NOMO-1 treated with DMSO at 0.1 percent for 48 hours (cell line): Measurements from ENCODE around the gene DUSP21.
"Not testable (repeated sequence)": the region's sequence is repeated elsewhere in the genome, so short reads cannot be mapped to it uniquely, and the experiment has no call there.

Experiments
- DNase-seq: peaks from one replicate; lab custom pipeline; 2025; ENCODE audit not compliant: unreplicated experiment; lab: John Stamatoyannopoulos, UW

The DUSP21 gene

DNA sequence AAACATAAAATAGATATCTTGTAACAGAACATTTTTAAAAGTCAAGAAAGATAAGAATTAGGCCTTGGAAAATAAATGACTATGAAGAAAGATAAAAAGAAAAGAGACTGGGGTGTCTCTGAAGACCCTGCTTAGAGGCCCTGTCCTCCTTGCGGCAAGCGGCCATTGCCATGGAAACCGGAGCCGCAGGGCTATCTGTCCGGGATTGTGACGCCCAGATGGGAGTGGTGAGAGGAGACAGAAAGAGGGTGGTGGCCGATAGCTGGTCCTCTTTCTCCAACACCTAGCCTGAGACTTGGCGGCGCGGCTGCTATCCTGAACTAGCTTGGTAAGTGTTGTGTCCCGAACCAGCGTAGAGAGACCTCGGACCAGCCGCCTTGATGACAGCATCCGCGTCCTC lies at the start of gene DUSP21:
TSS of gene DUSP21 (plus strand) at position 269 of the 400 bp plus-strand sequence. CDS start at position 381, 112 bp downstream.
- DNase-seq: no peak

DNA sequence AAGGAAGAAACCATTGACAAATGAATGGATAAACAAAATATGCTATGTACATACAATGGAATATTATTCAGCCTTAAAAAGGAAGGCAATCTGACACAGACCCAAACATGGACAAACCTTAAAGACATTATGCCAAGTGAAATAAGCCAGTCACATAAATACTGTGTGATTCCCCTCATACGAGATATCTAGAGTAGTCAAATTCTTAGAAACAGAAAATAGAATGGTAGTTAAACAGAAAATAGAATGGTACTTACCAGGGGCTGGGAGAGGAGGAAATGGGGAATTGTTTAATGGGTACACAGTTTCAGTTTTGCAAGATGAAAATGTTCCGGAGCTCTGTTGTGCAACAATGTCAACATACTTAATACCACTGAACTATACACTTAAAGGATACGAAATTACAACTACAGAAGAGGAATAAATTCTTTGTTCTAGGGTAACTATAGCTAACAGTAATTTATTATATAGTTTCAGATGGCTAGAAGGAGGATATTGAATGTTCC lies 47.8 kb upstream of the DUSP21 start:
- peak; percentile 80 for DNase-seq

DNA sequence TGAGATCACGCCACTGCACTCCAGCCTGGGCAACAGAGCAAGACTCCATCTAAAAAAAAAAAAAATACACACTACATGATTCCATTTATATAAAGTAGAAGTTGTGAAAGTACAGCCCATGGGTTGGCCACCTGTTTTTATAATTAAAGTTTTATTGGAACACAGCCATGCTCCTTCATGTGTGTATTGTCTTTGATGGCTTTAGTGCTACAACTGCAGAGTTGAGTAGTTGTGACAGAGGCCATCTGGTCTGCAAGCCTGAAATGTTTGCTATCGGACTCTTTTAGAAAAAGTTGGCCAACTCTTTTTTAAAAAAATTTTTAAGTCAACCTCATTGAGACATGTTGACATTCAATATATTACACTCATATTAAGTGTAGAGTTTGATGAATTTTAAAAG lies 41.2 kb upstream of the DUSP21 start:
- no peak for DNase-seq

DNA sequence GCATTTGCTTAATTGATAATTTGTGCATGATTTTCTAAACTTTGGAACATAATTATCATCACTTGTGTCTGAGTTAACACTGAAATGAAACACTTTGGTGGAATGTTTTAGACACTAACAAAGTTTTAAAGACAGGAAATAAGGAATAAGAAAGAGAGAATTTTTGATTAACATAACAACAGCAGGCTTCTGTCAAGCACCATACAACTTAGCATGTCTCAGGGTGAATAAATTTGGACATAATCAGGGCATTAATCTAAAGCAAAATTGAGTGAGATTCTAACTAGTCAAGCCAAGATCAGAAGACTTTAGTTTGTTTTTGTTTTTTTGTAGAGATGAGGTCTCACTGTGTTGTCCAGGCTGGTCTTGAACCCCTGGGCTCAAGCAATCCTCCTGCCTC lies 28.1 kb upstream of the DUSP21 start:
- DNase-seq: no peak

DNA sequence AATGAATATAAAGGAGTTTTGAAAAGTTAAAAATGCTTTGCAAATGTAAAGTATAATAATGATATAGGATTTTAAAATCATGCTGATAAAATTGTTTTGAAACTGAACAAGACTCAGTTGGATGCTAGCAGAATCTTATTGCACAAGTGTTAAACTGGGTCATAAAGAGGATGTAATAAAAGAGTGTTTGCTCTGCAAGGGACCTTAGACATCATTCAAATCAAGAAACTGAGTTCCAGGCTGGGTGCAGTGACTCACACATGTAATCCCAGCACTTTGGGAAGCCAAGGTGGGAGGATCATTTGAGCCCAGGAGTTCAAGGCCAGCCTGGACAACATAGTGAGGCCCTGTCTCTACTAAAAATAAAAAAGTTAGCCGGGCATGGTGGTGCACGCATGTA lies 27.5 kb upstream of the DUSP21 start:
- no peak for DNase-seq

DNA sequence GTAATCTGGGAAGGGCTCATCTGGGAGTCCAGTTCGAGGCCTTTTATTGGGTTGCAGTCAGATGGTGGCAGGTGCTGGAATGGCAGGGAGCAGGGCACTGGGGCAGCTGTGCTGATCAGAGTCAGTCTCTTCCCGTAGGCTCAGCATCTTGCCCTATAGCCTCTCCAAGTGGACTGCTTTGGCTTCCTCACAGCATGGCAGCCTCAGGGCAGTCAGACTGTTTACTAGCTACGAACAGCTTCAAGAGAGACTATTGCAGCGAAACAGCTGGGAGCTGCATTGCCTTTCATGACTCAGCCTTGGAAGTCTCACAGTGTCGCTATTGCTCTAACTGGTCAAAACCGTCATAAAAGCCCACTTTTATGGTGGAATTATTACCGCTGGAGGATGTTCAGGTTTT lies 26.8 kb upstream of the DUSP21 start:
- no peak for DNase-seq

DNA sequence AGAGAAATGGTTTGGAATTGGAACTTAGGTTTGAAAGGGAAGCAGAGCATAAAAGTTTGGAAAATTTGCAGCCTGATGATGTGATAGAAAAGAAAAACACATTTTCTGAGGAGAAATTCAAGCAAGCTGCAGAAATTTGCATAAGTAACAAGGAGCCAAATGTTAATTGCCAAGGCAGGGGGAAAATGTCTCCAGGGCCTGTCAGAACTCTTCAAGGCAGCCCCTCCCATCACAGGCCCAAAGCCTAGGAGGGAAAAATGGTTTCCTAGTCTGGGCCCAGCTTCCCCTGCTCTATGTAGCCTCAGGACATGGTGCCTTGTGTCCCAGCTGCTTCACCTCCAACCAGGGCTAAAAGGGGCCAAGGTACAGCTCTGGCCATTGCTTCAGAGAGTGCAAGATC lies 21.2 kb upstream of the DUSP21 start:
- DNase-seq: no peak

DNA sequence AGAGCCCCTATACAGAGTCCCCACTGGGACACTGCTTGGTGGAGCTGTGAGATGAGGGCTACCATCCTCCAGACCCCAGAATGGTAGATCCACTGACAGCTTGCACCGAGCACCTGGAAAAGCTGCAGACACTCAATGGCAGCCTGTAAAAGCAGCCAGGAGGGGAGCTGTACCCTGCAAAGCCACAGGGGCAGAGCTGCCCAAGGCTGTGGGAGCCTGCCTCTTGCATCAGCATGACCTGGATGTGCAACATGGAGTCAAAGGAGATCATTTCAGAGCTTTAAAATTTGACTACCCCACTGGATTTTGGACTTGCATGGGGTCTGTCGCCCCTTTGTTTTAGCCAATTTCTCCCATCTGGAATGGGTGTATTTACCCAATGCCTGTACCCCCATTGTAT lies 20.6 kb upstream of the DUSP21 start:
- not testable (repeated sequence) for DNase-seq

DNA sequence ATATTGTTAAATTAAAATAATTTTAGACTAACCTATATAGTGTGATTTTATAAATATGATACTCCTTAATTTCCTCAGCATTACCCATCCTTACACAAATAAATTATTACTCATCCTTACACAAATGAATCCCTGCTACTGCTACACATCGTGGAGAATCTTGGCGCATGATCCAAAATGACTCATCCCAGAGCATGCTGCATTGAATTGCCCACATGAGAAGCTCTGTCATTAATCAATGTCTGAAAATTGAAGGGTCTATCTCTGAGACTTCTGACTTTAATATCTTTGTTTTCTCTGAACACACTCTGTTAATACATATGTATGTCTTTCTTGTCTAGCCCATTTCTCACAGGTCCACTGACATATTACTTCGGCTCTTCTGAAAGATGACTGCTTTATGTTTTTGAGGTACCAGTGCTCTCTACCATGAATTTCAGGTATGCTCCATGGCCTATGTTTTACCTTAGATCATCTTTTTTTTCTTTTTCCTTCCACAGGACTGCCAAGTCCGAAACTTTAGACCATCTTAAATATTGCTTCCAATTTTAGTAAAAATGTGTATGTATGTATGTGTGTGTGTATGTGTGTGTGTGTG lies 15.7 kb upstream of the DUSP21 start:
- DNase-seq: no peak

DNA sequence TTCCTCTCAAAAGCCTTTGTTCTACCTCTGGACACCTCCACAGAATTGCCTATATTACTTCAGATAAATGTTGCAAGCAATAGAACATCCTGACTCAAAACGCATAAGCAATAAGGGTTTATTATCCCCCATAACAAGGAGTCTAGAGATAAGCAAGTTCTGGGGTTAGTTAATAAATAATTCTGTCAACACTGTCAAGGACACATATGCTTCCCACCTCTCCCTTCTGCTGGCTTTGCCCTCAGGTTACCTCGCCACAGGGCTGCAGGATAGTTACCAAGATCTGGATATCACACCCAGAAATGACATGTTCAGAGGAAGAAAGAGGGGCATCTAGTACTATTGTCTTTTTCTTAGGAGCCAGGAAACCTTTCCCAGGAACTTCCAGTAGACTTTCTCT lies 14.0 kb upstream of the DUSP21 start:
- no peak for DNase-seq

DNA sequence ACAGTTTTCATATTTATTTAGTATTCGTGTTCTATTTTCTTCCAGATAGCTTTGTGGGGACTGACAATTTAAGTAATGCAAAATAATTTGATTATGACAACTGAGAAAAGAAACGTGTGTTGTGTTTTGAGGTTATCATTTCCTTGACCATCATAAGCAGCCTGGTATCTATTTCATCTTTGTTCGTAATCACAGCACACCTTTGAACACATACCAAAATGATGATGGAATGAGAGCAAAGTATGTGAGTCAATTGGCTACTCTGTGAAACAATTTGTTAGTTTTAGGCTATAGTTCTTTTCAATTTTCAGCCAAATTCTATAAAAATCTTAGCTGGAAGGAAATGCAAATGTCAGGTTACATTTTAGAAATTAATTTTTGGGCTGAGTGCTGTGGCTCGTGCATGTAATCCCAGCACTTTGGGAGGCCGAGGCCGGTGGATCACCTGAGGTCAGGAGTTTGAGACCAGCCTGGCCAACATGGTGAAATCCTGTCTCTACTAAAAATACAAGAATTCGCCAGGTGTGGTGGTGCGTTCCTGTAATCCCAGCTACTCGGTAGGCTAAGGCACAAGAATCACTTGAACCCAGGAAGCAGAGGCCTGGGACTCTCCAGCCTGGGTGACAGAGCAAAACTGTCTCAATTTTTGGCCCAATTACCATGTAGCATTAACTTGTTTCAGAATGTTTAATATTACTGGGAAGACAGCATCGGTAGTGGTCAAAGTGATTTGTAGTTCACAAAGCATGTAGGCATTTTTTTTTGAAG lies 1.1 kb upstream of the DUSP21 start:
- DNase-seq: no peak

DNA sequence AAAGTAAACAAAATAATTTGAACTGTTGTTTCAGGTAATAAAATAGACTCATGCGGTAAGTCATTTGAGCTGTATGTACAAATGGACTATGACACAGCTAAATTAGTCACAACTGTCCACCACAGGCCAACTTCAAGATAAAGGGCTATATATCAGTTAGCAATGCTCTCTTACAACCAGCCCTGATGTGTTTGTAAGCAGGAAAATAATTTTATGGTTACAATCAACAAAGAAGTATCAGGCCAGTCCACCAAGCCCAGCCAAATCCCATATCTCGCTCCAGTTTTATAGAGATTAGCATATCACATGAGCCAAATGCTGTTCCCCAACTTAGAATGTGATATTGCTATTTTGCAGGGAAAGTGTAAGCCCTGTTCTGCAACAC lies 511 bp upstream of the DUSP21 start:
- no peak for DNase-seq

DNA sequence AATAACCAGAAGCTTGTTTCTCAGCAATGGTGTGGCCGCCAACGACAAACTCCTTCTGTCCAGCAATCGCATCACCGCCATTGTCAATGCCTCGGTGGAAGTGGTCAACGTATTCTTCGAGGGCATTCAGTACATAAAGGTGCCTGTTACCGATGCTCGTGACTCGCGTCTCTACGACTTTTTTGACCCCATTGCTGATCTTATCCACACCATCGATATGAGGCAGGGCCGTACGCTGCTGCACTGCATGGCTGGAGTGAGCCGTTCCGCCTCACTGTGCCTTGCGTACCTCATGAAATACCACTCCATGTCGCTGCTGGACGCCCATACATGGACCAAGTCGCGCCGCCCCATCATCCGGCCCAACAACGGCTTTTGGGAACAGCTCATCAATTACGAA lies 383 bp downstream of the DUSP21 start:
- DNase-seq: no peak

DNA sequence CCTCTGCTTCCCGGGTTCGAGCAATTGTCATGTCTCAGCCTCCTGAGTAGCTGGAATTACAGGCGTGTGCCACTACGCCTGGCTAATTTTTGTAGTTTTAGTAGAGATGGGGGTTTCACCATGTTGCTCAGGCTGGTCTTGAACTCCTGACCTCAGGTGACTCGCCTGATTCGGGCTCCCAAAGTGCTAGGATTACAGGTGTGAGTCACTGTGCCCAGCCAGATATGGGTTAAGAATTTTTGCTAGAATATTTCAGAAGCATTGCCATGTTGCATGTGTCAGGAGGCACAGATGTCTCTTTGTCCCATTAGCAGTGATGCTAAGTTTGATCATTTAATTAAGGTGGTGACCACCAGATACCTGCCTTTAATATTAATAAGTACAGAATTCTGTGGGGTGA lies 7.1 kb downstream of the DUSP21 start:
- not testable (repeated sequence) for DNase-seq

DNA sequence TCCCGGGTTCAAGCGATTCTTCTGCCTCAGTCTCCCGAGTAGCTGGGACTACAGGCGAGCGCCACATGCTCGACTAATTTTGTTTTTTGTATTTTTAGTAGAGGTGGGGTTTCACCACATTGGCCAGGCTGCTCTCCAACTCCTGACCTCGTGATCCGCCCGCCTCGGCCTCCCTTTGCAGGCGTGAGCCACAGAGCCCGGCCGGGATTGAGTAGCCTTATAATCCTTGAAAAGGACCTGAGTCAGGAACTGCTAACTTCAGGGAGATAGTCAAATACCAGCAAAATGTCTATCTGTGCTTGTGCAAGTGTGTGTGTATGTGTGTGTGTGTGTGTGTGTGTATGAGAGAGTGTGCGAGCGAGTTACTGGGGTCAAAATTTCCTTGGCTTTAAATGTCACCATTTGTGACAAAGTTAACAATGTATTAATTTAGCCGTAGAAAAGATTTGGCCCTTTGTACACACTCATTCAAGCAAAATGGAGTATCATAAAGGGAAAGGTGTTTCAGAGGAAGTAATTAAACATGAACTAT lies 27.4 kb downstream of the DUSP21 start:
- no peak for DNase-seq

DNA sequence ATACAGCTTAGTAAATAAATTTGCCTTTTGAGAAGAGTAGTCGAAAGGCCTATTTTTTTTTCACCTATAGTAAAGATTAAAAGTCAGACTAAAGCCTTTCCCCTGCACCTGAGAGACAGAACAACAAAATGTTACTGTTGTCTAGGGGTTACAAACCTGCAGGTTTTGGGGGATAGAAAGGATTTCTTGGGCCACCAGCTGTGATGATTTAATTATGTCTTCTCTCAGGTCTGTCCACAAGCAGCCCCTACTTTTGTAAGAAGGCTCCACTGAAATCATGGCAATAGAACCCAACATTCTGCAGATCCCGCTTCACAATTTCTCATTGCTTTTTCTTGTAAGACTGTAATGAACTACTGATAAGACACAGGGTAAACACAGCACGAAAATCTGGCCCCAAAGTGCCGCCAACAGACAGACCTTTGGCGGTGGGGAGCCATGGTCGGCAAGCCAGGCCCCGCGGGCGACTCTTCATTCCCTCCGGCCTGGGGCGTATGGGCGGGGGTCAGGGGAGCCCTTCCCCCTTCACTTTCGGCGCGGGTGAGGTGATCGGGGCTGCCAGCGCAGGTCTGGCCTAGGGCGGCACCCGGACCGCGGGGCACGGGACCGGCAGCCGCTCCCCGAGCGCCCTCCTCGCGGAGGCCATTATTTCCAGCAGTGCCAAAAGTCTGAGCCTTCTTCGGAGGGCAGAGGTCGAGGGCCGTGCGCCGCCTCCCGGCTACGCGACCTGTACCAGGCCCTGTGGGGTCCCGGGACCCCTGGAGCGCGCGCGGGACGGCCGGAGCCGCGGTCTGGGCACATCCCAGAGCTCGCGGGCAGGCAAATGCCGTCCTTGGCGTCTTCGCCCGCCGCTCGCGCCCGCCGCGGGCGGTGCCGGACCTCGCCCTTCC lies 28.4 kb downstream of the DUSP21 start:
- peak; percentile 58 for DNase-seq

DNA sequence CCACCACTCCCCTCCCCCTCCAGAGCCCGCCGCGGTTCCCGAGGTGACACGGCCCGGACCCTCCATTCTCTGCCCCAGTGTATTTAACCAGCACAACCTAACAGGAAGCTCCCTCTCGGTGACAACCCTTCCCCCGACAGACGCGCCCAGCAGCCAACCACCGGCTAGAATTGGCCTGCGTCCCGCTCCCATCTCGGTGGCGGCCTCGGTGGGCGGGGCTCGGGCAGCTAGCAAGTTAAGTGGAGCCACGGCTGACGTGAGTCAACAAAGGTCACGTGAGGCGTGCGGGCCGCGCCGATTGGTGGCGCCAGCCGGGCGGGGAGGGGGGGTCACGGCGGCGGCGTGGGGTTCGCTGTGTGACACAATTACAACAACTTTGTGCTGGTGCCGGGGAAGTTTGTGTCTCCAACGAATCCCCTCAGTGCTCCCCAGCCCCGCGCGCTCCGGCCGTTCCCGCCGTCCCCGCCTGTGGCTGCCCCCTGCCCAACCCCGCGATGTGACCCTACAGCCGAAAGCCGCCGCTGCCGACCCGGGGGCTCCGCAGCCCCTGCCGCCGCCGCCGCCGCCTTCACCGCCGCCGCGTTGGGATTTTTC lies 29.1 kb downstream of the DUSP21 start, which contains the start of gene KDM6A:
TSS of gene KDM6A (plus strand) at position 368 of the 594 bp plus-strand sequence. CDS start 364 bp downstream, outside the sequence.
- peak; percentile 97 for DNase-seq

DNA sequence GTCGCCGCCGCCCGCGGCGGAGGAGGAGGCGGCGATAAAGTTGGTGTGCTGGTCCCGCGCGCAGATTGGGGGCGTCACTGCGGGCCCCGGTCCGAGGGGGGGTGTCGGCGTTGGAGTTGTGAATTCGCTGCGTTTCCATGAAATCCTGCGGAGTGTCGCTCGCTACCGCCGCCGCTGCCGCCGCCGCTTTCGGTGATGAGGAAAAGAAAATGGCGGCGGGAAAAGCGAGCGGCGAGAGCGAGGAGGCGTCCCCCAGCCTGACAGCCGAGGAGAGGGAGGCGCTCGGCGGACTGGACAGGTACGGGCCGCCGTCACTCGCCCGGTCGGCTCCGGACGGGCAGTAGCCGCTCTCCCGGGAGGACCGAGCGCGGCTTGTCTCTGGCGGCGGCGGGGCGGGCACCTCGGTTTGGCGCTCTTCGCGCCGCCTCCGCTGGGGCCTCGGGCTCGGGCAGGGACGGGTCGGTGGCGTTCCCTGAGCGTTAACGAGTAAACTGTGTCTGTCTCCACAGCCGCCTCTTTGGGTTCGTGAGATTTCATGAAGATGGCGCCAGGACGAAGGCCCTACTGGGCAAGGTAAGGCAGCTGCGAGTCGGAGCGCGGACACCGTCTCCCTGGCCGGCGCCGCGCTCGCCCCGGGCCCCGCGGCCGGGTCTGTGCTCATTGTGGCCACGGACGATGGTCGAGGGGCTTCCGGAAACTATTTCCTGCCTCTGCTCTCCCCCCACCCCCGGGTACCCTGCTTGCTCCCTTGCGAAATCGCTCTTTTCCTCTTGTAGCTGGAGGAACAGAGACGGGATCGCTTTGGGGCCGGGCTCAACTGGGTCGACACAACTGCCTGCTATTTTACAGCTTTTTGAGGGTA lies 29.8 kb downstream of the DUSP21 start:
- peak; percentile 64 for DNase-seq

DNA sequence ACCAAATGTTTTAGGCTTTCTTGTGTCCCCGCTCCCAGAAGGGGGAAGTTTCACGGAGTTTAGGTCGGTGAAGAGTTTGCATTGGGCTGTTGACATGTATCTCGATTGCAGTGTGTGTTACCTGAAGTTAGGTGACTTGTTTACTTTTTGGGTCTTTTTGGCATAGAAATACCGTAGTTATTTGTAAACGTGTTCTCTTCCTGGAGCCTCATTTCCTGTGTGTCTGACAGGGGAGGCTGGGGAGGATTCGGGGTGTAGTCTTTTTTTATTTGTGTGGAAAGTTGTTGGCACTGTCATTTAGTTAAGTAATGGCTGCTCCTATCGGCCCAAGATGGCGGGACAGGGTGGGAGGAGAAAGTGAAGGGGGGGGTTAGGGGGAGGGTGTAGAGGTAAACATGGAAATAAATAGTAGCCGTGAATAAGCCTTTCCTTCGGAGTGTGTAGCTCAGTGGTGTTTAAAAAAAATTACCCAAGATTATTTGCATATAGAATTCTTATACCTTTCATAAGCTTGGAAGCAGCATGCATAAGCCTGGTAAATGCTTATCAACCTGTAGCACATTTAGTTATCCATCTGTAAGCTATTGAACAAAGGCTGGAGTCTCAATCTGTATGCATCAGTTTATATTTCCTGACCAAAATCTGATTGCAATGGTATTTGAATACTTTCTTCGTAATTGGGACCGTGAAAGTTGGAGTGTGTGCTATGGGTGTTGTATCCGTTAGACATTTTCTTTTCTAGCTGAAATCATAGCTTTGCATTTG lies 30.8 kb downstream of the DUSP21 start:
- peak; percentile 31 for DNase-seq
